ENCODE measurements around the gene UBE2J2. TPM values are rescaled to one million over a fixed set of nuclear protein-coding genes. Genes with fewer than 3 reads are reported as not detected.
"Not testable (repeated sequence)": the region's sequence is repeated elsewhere in the genome, so short reads cannot be mapped to it uniquely, and the experiment has no call there.

Gene UBE2J2
- 54.3 and 61.9 TPM in 2 replicates for total RNA-seq (2014; rRNA removed; shearing (Covaris generic))

GRCh38 chr1:1273512-1274298, at the start of gene UBE2J2:
UBE2J2 (minus strand) TSS chr1:1273854; CDS start chr1:1267992, 5,862 bp downstream.
- peak; percentile 89 for DNase-seq (ENCODE audit: low read depth)

DNA sequence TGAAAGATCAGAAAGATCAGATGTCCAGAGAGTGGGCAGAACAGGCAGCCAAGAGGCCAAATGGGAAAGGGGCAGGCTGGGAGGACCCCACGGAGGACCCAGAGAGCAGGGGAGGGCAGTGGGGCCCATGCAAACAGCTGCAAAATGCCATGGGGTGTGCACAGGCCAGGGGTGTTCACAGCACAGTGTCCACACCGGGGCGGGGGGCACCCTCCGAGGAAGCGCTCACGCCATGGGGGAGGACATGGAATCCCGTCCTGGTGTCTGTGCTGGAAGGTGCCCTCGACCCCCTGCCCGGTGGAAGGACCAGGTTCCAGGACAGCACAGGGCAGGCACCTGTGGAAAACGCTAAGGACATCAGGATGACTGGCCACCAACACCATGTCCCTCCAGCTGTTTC, 49.3 kb upstream of the UBE2J2 start:
- no peak for DNase-seq (ENCODE audit: low read depth)

DNA sequence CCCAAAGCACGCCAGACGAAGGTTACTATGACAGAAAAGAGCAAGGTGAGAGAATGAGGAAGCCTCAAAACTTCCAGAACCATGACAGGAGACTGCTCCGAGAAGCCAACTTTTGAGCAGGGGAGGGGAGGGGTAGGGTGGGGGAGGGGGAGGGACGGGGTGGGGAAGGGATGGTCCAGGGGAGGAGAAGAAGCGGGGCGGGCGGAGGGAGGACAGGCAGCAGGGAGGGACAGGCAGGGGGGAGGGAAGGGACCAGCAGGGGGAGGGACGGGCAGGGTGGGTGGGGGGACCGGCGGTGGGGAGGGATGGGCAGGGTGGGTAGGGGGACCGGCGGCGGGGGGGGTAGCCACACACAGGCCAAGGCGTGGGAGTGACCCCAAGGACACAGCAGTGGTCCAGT, 48.8 kb upstream of the UBE2J2 start:
- no peak for DNase-seq (ENCODE audit: low read depth)

- no peak for DNase-seq (ENCODE audit: low read depth)
Measured at GRCh38 chr1:1321477-1321876, 47.8 kb upstream of the UBE2J2 start.

GRCh38 chr1:1320666-1321448, 47.2 kb upstream of the UBE2J2 start:
- no peak for DNase-seq (ENCODE audit: low read depth)

- no peak for DNase-seq (ENCODE audit: low read depth)
Measured at GRCh38 chr1:1319646-1319941, 45.9 kb upstream of the UBE2J2 start.

DNA sequence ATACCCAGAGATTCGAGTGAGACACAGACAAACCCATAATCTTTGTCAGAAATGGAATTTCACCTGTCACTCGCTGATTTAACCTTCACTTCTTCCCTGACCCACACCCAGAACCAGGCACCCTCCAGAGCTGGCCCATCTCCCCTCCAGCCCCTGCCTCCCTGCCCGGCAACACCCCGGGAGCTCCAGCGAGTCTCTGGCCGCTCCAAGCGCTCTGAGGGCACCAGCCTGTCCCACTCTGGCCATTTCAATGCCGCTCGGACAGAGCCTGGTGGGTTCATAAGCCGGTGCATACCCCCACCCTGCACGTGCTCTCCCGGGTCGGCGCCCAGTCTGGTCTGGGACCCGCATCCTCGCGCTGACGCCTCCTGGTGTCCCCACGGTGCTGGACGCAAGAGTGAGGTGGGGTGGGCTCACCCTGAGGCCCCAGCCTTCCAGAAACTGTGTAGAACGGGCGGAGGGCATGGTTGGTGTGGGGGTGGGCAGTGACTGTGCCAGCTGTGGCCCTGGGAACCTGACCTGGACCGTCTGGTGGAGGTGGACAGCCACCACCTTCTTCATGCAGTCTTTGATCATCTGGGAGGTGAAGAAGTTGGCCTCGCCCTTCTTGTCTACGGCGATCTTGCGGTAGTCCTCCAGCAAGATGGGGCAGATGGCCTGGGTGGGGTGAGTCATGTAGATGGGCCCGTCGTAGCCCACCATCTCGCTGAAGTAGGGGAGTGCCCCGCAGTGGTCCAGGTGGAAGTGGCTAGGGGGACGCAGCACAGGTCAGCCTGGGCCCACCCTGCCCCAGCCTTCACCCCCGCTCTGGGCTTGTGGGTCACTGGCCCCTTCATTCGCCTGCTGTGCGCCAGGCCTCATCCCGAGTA, 45.4 kb upstream of the UBE2J2 start:
- DNase-seq (ENCODE audit: low read depth), result no peak

GRCh38 chr1:1318131-1318652, 44.5 kb upstream of the UBE2J2 start:
- peak; percentile 94 for DNase-seq (ENCODE audit: low read depth)

DNA sequence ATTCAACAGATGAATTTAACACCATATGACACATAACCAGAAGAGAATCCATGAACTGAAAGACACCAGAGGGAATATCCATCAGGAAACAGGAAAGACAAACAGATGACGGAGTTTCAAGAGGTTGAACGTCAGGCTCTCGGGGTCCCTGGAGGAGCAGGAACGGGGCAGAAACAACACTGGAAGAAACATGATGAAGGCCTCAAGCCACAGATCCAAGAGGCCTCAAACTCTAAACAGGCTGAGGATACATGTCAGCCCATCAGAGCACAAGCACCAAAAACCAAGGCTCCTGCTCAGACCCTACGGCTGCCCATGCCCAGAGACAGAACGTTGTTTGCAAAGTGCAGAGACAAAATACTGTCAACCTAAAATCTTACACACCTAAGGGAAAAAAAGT, 43.8 kb upstream of the UBE2J2 start:
- no peak for DNase-seq (ENCODE audit: low read depth)

DNA sequence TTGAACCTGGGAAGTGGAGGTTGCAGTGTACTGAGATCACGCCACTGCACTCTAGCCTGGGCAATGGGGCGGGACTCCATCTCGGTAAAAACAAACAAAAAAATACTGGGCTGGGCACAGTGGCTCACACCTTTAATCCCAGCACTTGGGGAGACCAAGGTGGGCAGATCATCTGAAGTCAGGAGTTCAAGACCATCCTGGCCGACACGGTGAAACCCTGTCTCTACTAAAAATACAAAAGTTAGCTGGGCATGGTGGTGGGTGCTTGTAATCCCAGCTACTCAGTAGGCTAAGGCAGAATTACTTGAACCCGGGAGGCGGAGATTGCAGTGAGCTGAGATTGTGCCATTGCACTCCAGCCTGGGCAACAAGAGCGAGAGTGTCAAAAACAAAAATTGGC, 42.5 kb upstream of the UBE2J2 start:
- not testable (repeated sequence) for DNase-seq (ENCODE audit: low read depth)

- no peak for DNase-seq (ENCODE audit: low read depth)
Measured at GRCh38 chr1:1315435-1315954, 41.8 kb upstream of the UBE2J2 start.

- no peak for DNase-seq (ENCODE audit: low read depth)
Measured at GRCh38 chr1:1314678-1315335, 41.2 kb upstream of the UBE2J2 start.

DNA sequence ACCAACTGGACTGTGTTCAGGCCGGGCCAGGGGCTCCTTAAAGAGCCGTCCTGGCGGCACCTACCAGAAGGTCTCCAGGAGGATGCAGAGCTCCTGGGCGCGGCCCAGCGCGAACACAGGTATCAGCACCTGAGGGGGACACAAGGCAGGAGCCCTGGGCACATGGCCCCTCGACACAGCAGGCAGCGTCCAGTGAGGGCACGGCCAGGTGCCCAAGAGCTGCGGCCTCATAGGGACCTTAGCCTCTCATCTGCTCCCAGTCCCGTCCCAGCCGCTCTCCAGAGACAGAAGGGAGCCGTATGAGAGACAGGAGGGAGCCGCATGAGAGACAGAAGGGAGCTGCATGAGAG, 40.6 kb upstream of the UBE2J2 start:
- DNase-seq (ENCODE audit: low read depth), result no peak

DNA sequence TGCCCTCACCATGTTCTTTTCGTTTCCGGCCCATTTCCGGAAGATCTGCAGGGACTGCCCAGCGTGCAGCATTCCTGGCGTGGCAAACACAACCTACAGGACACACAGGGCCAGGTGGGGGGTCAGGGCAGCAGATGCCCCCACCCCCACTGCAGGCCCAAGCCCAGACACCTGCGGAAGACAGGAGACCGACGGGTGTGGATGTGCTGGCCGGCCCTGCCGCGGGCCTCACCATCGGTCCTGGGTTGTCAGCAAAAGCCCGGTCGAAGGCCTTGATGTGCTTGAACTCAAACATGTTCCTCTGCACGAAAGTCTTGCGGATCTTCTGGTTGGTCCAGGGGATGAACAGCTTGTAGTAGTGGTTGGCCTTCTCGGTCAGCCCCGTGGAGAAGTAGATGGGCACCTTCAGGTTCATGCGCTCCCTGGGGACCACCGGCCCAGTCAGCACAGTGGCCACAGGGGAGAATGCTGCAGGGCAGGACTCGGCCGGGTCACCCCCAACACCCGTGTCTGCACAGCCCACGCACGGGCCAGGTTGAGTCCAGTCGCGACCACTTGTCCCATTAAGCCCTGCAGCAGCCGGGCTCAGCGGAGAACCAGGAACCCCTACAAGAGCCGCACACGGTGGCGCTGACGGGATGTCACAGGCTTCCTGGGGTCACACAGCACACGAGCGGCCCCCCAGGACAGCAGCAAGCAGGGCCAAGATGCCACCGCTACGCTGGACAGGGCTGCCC, 40.0 kb upstream of the UBE2J2 start:
- DNase-seq (ENCODE audit: low read depth), result no peak

- no peak for DNase-seq (ENCODE audit: low read depth)
Measured at GRCh38 chr1:1312450-1313314, 39.0 kb upstream of the UBE2J2 start.

DNA sequence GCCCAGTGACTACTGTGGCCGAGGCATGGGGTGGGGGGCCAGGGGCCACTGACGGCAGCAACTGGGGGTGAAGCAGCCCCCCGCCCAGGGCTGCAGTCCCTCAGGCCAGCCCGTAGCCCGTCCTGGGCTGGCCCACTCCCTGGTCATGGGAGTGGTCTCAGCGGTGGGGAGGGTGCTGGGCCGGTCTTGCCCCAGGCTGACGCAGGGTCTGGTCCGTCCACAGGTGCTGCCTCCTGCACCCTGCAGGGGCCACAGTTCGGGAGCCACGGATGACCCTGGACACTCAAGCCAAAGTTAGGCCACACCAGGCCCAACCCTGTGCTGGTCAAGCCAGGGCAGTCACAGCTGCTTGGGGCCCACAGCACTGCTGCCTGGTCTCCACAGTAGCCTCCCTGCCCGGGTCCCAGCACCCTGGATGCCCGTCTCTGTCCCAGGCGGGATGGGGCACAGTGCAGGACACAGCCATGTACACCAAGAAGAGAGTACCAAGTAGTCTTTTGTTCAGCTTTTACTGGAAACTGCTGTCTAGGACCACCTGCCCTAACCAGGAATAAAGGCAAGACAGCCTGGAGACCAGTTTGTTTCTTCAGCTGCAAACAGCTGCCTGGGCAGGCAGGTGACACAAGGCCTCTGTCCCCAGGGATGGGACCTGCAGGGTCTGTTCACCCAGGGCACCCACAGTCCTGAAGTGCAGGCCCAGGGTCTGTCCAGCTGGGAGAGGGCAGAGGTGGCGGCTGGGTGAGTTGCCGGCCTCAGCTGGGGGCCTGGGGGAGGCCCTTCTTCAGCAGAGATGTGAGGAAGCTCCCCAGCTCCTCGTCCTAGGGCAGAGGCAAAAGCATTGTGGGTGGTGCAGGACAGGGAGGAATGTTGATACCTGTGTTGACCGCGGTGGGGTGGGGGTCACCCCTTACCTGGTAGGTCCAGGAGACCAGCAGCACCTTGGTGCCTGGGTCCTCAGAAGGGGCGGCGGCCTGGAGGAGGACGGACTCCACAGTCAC, 37.8 kb upstream of the UBE2J2 start:
- no peak for DNase-seq (ENCODE audit: low read depth)

DNA sequence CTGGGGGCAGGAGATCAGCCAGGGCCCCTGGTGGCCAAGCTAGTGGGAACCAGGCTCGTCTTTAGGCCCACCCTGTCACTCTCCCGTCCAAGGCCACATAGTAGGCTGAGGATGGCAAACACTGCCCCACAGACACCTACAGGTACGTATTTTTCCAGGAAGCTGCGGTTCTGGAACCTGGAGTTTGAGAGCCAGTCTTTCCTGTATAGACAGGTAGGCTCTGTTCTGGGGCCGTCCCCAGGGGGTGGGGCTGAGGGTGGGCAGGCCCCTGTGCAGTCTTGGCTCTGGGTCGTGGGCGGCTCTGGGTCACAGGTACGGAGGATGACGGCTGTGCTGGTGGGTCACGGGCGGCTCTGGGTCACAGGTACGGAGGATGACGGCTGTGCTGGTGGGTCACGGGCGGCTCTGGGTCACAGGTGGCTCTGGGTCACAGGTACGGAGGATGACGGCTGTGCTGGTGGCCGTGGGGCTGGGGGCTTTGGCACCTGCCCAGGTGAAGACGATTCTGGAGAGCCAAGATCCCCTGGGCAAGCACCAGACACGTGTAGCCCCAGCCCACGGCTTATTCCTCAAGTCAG, 36.9 kb upstream of the UBE2J2 start:
- DNase-seq (ENCODE audit: low read depth), result no peak

DNA sequence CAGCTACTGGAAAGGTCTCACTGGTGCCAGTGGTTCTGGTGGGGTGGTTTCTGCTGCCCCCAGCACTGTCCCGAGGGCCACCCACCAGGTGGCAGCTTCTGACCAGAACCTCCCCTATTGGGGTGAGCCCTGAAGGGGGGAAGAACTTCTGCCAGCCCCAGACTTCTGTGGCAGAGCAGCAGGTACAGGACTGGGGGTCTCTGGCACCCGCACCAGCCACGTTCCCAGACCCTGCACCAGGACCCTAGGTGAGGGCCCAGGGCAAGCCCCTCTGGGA, 36.4 kb upstream of the UBE2J2 start:
- no peak for DNase-seq (ENCODE audit: low read depth)
